IMR-90 (cell line): ENCODE measurements around the gene MINDY2. TPM values are rescaled to one million over a fixed set of nuclear protein-coding genes. Genes with fewer than 3 reads are reported as not detected.

ENCODE experiments used
- ATAC-seq: fragments of 200-7000 bp; cut with Tn5 transposase; 2 replicates; pipeline ENCODE4 v1.9.1; 2020; ENCODE audit warnings: low read depth, mild to moderate bottlenecking, moderate library complexity
- BruUV-seq: library from RNA; stranded (reverse); fragments of 400-500 nt; replicated peaks from 2 replicates; lab custom pipeline; 2021; lab: Mats Ljungman, UMichigan
- CTCF ChIA-PET: fragments of 300-600 bp; formaldehyde crosslinking; extraction: SDS; loops from one replicate; lab custom pipeline; 2021; ENCODE audit warnings: antibody characterized with exemption; lab: Yijun Ruan, JAX
- POLR2A ChIA-PET: fragments of 300-600 bp; sonication (Branson Sonifier 250); formaldehyde crosslinking; loops from one replicate; lab custom pipeline; 2022; ENCODE audit warnings: antibody characterized with exemption; ENCODE audit not compliant: unreplicated experiment; lab: Charles Lee
- DNase-seq: peaks from one replicate; pipeline ENCODE4 v3.0.0; 2013
- H2AFZ ChIP-seq: replicated peaks from 2 replicates; pipeline ENCODE3; 2013; ENCODE audit warnings: low read length, mild to moderate bottlenecking; ENCODE audit not compliant: poor library complexity
- H2AK5ac ChIP-seq: 2 replicates; pipeline ENCODE4 v1.6.1; 2013; ENCODE audit warnings: low read depth, low read length, inconsistent platforms
- H2AK9ac ChIP-seq: replicated peaks from 2 replicates; pipeline ENCODE3; 2013; ENCODE audit warnings: mild to moderate bottlenecking, low read depth, low read length, moderate library complexity; ENCODE audit not compliant: poor library complexity
- H2BK120ac ChIP-seq: 2 replicates; pipeline ENCODE4 v1.6.1; 2013; ENCODE audit warnings: low read depth, low read length, inconsistent platforms
- H2BK15ac ChIP-seq: 3 replicates; pipeline ENCODE4 v1.6.1; 2013; ENCODE audit warnings: low read depth, low read length, inconsistent platforms
- H2BK20ac ChIP-seq: 2 replicates; pipeline ENCODE4 v1.6.1; 2013; ENCODE audit warnings: low read depth, mild to moderate bottlenecking, inconsistent platforms, low read length, moderate library complexity
- H2BK5ac ChIP-seq: 2 replicates; pipeline ENCODE4 v1.6.1; 2013; ENCODE audit warnings: mild to moderate bottlenecking, low read depth, low read length, inconsistent platforms; ENCODE audit not compliant: poor library complexity, severe bottlenecking
- H3K14ac ChIP-seq: replicated peaks from 2 replicates; pipeline ENCODE4 v1.6.1; 2013; ENCODE audit warnings: low read depth, low read length, inconsistent platforms
- H3K18ac ChIP-seq: 2 replicates; pipeline ENCODE4 v1.6.1; 2013; ENCODE audit warnings: low read depth, low read length, control low read depth
- H3K23ac ChIP-seq: 2 replicates; pipeline ENCODE4 v1.6.1; 2013; ENCODE audit warnings: low read depth, low read length, inconsistent platforms
- H3K27ac ChIP-seq: 2 replicates; pipeline ENCODE4 v1.5.1; 2013; ENCODE audit warnings: mild to moderate bottlenecking, control low read depth, low read length; ENCODE audit not compliant: insufficient read depth
- H3K27me3 ChIP-seq: 2 replicates; pipeline ENCODE4 v1.6.1; 2013; ENCODE audit warnings: low read length; ENCODE audit not compliant: control insufficient read depth, insufficient read depth
- H3K36me3 ChIP-seq: 2 replicates; pipeline ENCODE4 v1.6.1; 2013; ENCODE audit warnings: low read length, mixed read lengths; ENCODE audit not compliant: control insufficient read depth, insufficient read depth
- H3K4ac ChIP-seq: 2 replicates; pipeline ENCODE4 v1.6.1; 2013; ENCODE audit warnings: low read depth, low read length, inconsistent platforms
- H3K4me1 ChIP-seq: 2 replicates; pipeline ENCODE4 v1.6.1; 2013; ENCODE audit warnings: low read length, mixed read lengths; ENCODE audit not compliant: control insufficient read depth, insufficient read depth
- H3K4me2 ChIP-seq: 2 replicates; pipeline ENCODE4 v1.6.1; 2013; ENCODE audit warnings: low read depth, mild to moderate bottlenecking, control low read depth, low read length, moderate library complexity
- H3K4me3 ChIP-seq: 2 replicates; pipeline ENCODE4 v1.5.1; 2013; ENCODE audit warnings: low read depth, mild to moderate bottlenecking, control low read depth, low read length, moderate library complexity; ENCODE audit not compliant: insufficient read depth
- H3K56ac ChIP-seq: 2 replicates; pipeline ENCODE4 v1.6.1; 2013; ENCODE audit warnings: low read length, inconsistent platforms; ENCODE audit not compliant: insufficient read depth; ENCODE audit errors: extremely low read depth
- H3K79me1 ChIP-seq, 2 experiments: 2 replicates each; pipeline ENCODE4 v1.6.1; 2013; ENCODE audit warnings: low read length in 2 of 2, inconsistent platforms in 1 of 2, low read depth in 1 of 2
- H3K9ac ChIP-seq: 2 replicates; pipeline ENCODE4 v1.6.1; 2013; ENCODE audit warnings: low read depth, low read length, control low read depth
- H3K9me1 ChIP-seq: 2 replicates; pipeline ENCODE4 v1.6.1; 2013; ENCODE audit warnings: low read length, inconsistent platforms; ENCODE audit not compliant: insufficient read depth
- H3K9me3 ChIP-seq: 2 replicates; pipeline ENCODE4 v1.6.1; 2013; ENCODE audit warnings: low read length; ENCODE audit not compliant: control insufficient read depth, insufficient read depth
- H4K20me1 ChIP-seq: 2 replicates; pipeline ENCODE4 v1.6.1; 2013; ENCODE audit warnings: low read length, inconsistent platforms; ENCODE audit not compliant: insufficient read depth
- H4K5ac ChIP-seq: 2 replicates; pipeline ENCODE4 v1.6.1; 2013; ENCODE audit warnings: mild to moderate bottlenecking, low read depth, low read length, control low read depth
- H4K8ac ChIP-seq, 2 experiments: 2 replicates each; pipeline ENCODE4 v1.6.1; 2013; ENCODE audit warnings: low read depth in 2 of 2, low read length in 2 of 2, control low read depth in 1 of 2, inconsistent platforms in 1 of 2
- H4K91ac ChIP-seq: 2 replicates; pipeline ENCODE4 v1.6.1; 2013; ENCODE audit warnings: low read depth, low read length, inconsistent platforms; ENCODE audit not compliant: insufficient read depth
- ELK1 ChIP-seq: fragments of 150-350 bp; IDR thresholded peaks from 2 replicates; pipeline ENCODE4 v1.6.1; 2016; ENCODE audit warnings: low read depth, mild to moderate bottlenecking, low read length, moderate library complexity, borderline replicate concordance
- FOS ChIP-seq: fragments of 150-350 bp; IDR thresholded peaks from 2 replicates; pipeline ENCODE4 v1.6.1; 2016; ENCODE audit warnings: low read depth, low read length
- MAFK ChIP-seq: IDR thresholded peaks from 2 replicates; pipeline ENCODE4 v1.6.1; 2012; ENCODE audit warnings: low read depth, low read length, improper control_type of control experiment
- NFE2L2 ChIP-seq: fragments of 150-350 bp; IDR thresholded peaks from 2 replicates; pipeline ENCODE4 v1.6.1; 2016; ENCODE audit warnings: low read depth, mild to moderate bottlenecking, low read length
- RCOR1 ChIP-seq: IDR thresholded peaks from 2 replicates; pipeline ENCODE4 v1.6.1; 2012; ENCODE audit warnings: mild to moderate bottlenecking, low read length, improper control_type of control experiment; ENCODE audit not compliant: insufficient replicate concordance
- SMC3 ChIP-seq: fragments of 150-350 bp; IDR thresholded peaks from 2 replicates; pipeline ENCODE4 v1.6.1; 2016; ENCODE audit warnings: low read depth, mild to moderate bottlenecking, antibody characterized with exemption, low read length, moderate library complexity
- WGBS, 2 experiments: methylation state at CpG; one replicate each; pipeline versions ENCODE4 v1.1.5 to v1.1.7; 2013; ENCODE audit warnings: missing lambda C conversion rate in 2 of 2; ENCODE audit not compliant: insufficient read length in 1 of 2; ENCODE audit errors: extremely low coverage in 2 of 2; 5-methylcytosine and 5-hydroxymethylcytosine counted together
- dilution Hi-C: fragments of 300-500 bp; cut with HindIII; formaldehyde crosslinking; loops from one replicate; pipeline ENCODE4 v1.14.3; 2018; ENCODE audit warnings: low sequenced_read_pairs; ENCODE audit not compliant: unreplicated experiment
- in situ Hi-C: fragments of 300-500 bp; cut with MboI; formaldehyde crosslinking; loops from 3 replicates; pipeline ENCODE4 v1.14.3; 2019; ENCODE audit warnings: low sequenced_read_pairs, inconsistent platforms, mixed read lengths
- intact Hi-C: fragments of 100-400 bp; cut with micrococcal nuclease; formaldehyde crosslinking; loops from 2 replicates; pipeline ENCODE4 v1.10.0; 2022
- polyA plus RNA-seq, 3 experiments: library from polyadenylated mRNA; depleted of rRNA; stranded (reverse); fragments of >200 nt; gene quantifications; 2 replicates each; pipeline ENCODE4 v1.2.3, GENCODE V29; 2012; ENCODE audit warnings: low replicate concordance in 1 of 3
- total RNA-seq: library from RNA; depleted of rRNA; stranded (reverse); fragments of >200 nt; gene quantifications from 2 replicates; pipeline ENCODE4 v1.2.3, GENCODE V29; 2012

The MINDY2 gene
- total and polyA plus RNA-seq, 2 of the 4 experiments (the other 2 are of a cell fraction): 4.0 to 9.3 TPM

GRCh38 chr15:58755350-58755749 is 15.8 kb upstream of the MINDY2 start:
- H2BK15ac ChIP-seq: no peak overlapping the region
- H4K8ac ChIP-seq: no peak overlapping the region
- no CpG with 5 or more reads among the region's 3 CpGs for WGBS, 2 experiments
- no peaks in the 10 kb centered on the region for H3K9me1 ChIP-seq
- H3K27ac ChIP-seq: no peak overlapping the region
- no peak overlapping the region for H2BK5ac ChIP-seq
- H3K36me3 ChIP-seq: no peaks in the 10 kb centered on the region
- no peak for ATAC-seq
- dilution Hi-C loops: no loop called here
- H3K56ac ChIP-seq: no peak overlapping the region
- no peak overlapping the region for H2BK20ac ChIP-seq
- no peak overlapping the region for H3K18ac ChIP-seq
- no peak overlapping the region for H3K23ac ChIP-seq
- no peaks in the 10 kb centered on the region for H3K79me1 ChIP-seq
- in situ Hi-C loops: loop anchor here (25.0 kb wide), 1 partner anchor 518 kb away; no protein-coding TSS in a partner anchor
- no peak overlapping the region for H3K14ac ChIP-seq
- TF ChIP-seq SMC3: no peak
- no peak for TF ChIP-seq ELK1
- no peak for TF ChIP-seq NFE2L2
- no peak for TF ChIP-seq FOS
- TF ChIP-seq MAFK: no peak
- no peak for TF ChIP-seq RCOR1
- H3K4me1 ChIP-seq: no peaks in the 10 kb centered on the region
- no peak overlapping the region for H4K5ac ChIP-seq
- H3K27me3 ChIP-seq: no peaks in the 10 kb centered on the region
- H3K4me2 ChIP-seq: no peak overlapping the region
- H2AFZ ChIP-seq: no peak overlapping the region
- BruUV-seq: no TSS peak
- no peak overlapping the region for H4K91ac ChIP-seq
- no peak for DNase-seq
- no peak overlapping the region for H3K4me3 ChIP-seq
- no peaks in the 10 kb centered on the region for H4K20me1 ChIP-seq
- no peaks in the 10 kb centered on the region for H3K9me3 ChIP-seq
- CTCF ChIA-PET: interaction anchor here (1.2 kb wide), 1 partner anchor 527 kb away, joined by 4 read pairs; no protein-coding TSS in a partner anchor
- no peak overlapping the region for H3K9ac ChIP-seq
- intact Hi-C loops: no loop called here
- no peak overlapping the region for H3K4ac ChIP-seq
- H2BK120ac ChIP-seq: no peak overlapping the region
- POLR2A ChIA-PET: no interaction called here
- no peak overlapping the region for H2AK9ac ChIP-seq
- no peak overlapping the region for H2AK5ac ChIP-seq
